Measurements from ENCODE around the gene NPR3. TPM values are rescaled to one million over a fixed set of nuclear protein-coding genes. Genes with fewer than 3 reads are reported as not detected.

Gene NPR3
- total and polyA plus RNA-seq, 2 donors (not counting 3 experiments of a cell fraction or from before 2014, with no cell fraction given): 0.01 to 0.53 TPM

DNA sequence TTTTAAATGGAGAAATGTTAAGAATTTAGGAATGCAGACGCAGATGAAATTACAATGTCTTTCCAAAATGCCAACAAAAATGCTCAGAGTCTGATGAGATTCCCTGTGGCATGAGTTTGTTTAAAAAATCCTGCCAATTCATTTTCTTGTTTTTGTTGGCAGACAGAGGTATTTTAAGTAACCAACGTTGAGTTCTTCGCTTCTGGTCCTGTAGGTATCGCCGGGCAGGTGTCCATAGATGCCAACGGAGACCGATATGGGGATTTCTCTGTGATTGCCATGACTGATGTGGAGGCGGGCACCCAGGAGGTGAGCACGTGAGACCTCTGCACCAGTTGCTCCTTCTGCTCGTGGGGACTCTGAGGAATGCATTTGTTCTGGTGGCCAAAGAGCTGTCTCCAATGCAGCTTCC, 69.4 kb downstream of the NPR3 start:
- dilution Hi-C loops (cut with MboI; ENCODE audit: extremely low pct_ligation_motif_present, low sequenced_read_pairs) (no loop called here), intact Hi-C loops (cut with micrococcal nuclease) (no loop called here)
- Histone ChIP-seq H3K9ac (replicated peaks; ENCODE audit: extremely low read depth, insufficient read depth, low read length) (no peak overlapping the region), H4K20me1 (replicated peaks; ENCODE audit: control insufficient read depth, extremely low read depth, insufficient read depth, low read length) (no peaks in the 10 kb centered on the region), H3K9me1 (replicated peaks; ENCODE audit: control insufficient read depth, extremely low read depth, insufficient read depth, low read length) (no peaks in the 10 kb centered on the region), H3K36me3 (ENCODE audit: control insufficient read depth in 2 of 2, extremely low read depth in 1 of 2, insufficient read depth in 2 of 2, low read length in 2 of 2) (no peaks in the 10 kb centered on the region), H3K27me3 (ENCODE audit: control insufficient read depth in 2 of 2, insufficient read depth in 2 of 2, low read length in 2 of 2) (no peaks in the 10 kb centered on the region), H3K27ac (ENCODE audit: insufficient read depth, low read depth, low read length) (no peak overlapping the region), H3K79me2 (ENCODE audit: control insufficient read depth, insufficient read depth, low read length) (no peaks in the 10 kb centered on the region), H3K4me2 (ENCODE audit: insufficient read depth, low read length) (no peak overlapping the region), H3K4me1 (ENCODE audit: control insufficient read depth, extremely low read depth, insufficient read depth, low read length) (no peaks in the 10 kb centered on the region), H3K4me3 (replicated peaks in 1 of 3; ENCODE audit: insufficient read depth in 1 of 3, low read depth in 1 of 3, low read length in 3 of 3) (no peak overlapping the region), H3K9me3 (replicated peaks; ENCODE audit: control insufficient read depth, insufficient read depth, low read length) (no peaks in the 10 kb centered on the region), H2AFZ (ENCODE audit: low read depth, low read length) (no peak overlapping the region)
- TF ChIP-seq MYC (IDR thresholded peaks at IDR 0.05; ENCODE audit: low read depth, low read length) (no peak), POLR2A (IDR thresholded peaks at IDR 0.05; ENCODE audit: low read depth, low read length) (no peak), FOS (IDR thresholded peaks at IDR 0.05; ENCODE audit: borderline replicate concordance, insufficient read depth, low read length) (no peak), POLR2AphosphoS5 (IDR thresholded peaks at IDR 0.05; ENCODE audit: insufficient read depth, low read depth, low read length) (no peak)
- CTCF ChIA-PET: no interaction called here
- FAIRE-seq (no peak), DNase-seq (ENCODE audit: low read depth, low spot score) (no peak)
- POLR2A ChIA-PET: no interaction called here
- no TSS peak for BruUV-seq (replicated peaks)

DNA sequence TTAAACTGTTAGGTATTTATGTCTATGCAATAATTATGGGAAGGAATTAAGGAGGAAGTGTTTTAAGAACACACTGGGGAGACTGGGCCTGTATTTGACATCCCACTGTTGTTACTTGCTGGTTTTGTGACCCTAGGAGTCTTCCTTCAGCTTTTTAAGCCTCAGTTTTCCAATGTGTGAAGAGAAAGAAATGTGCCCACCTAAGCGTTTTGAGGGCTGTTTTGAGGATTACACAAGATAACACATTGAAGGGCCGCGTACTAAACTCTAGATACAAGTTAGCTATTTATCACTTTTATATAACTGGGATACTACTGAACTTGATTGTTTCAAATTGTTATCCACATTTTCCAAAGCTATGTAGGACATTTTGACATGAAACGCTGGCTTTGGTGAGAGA, 72.5 kb downstream of the NPR3 start:
- H3K9me1 ChIP-seq (replicated peaks; ENCODE audit: control insufficient read depth, extremely low read depth, insufficient read depth, low read length): no peaks in the 10 kb centered on the region
- dilution Hi-C loops (cut with MboI; ENCODE audit: extremely low pct_ligation_motif_present, low sequenced_read_pairs): no loop called here
- no peaks in the 10 kb centered on the region for H3K36me3 ChIP-seq (ENCODE audit: control insufficient read depth in 2 of 2, extremely low read depth in 1 of 2, insufficient read depth in 2 of 2, low read length in 2 of 2)
- intact Hi-C loops (cut with micrococcal nuclease): no loop called here
- FAIRE-seq (no peak), DNase-seq (ENCODE audit: low read depth, low spot score) (no peak)
- no TSS peak for BruUV-seq (replicated peaks)
- no peaks in the 10 kb centered on the region for H3K9me3 ChIP-seq (replicated peaks; ENCODE audit: control insufficient read depth, insufficient read depth, low read length)
- no peak overlapping the region for H3K4me2 ChIP-seq (ENCODE audit: insufficient read depth, low read length)
- H3K9ac ChIP-seq (replicated peaks; ENCODE audit: extremely low read depth, insufficient read depth, low read length): no peak overlapping the region
- no peak overlapping the region for H2AFZ ChIP-seq (ENCODE audit: low read depth, low read length)
- ChIA-PET POLR2A (no interaction called here), CTCF (no interaction called here)
- H3K4me3 ChIP-seq (replicated peaks in 1 of 3; ENCODE audit: insufficient read depth in 1 of 3, low read depth in 1 of 3, low read length in 3 of 3): no peak overlapping the region
- H4K20me1 ChIP-seq (replicated peaks; ENCODE audit: control insufficient read depth, extremely low read depth, insufficient read depth, low read length): no peaks in the 10 kb centered on the region
- TF ChIP-seq, protein P1, sequence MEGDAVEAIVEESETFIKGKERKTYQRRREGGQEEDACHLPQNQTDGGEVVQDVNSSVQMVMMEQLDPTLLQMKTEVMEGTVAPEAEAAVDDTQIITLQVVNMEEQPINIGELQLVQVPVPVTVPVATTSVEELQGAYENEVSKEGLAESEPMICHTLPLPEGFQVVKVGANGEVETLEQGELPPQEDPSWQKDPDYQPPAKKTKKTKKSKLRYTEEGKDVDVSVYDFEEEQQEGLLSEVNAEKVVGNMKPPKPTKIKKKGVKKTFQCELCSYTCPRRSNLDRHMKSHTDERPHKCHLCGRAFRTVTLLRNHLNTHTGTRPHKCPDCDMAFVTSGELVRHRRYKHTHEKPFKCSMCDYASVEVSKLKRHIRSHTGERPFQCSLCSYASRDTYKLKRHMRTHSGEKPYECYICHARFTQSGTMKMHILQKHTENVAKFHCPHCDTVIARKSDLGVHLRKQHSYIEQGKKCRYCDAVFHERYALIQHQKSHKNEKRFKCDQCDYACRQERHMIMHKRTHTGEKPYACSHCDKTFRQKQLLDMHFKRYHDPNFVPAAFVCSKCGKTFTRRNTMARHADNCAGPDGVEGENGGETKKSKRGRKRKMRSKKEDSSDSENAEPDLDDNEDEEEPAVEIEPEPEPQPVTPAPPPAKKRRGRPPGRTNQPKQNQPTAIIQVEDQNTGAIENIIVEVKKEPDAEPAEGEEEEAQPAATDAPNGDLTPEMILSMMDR (IDR thresholded peaks at IDR 0.05; ENCODE audit: extremely low read depth in 1 of 2, insufficient read depth in 1 of 2, low read depth in 1 of 2, low read length in 2 of 2): no peak
- no peak for TF ChIP-seq FOS (IDR thresholded peaks at IDR 0.05; ENCODE audit: borderline replicate concordance, insufficient read depth, low read length)
- no peak for TF ChIP-seq MYC (IDR thresholded peaks at IDR 0.05; ENCODE audit: low read depth, low read length)
- TF ChIP-seq, protein P2, sequence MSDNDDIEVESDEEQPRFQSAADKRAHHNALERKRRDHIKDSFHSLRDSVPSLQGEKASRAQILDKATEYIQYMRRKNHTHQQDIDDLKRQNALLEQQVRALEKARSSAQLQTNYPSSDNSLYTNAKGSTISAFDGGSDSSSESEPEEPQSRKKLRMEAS (IDR thresholded peaks at IDR 0.05; ENCODE audit: insufficient read depth, insufficient read length): no peak
- TF ChIP-seq GATA2 (IDR thresholded peaks at IDR 0.05; ENCODE audit: insufficient read depth, insufficient read length, low read depth, low read length): no peak
- no peaks in the 10 kb centered on the region for H3K4me1 ChIP-seq (ENCODE audit: control insufficient read depth, extremely low read depth, insufficient read depth, low read length)
- no peaks in the 10 kb centered on the region for H3K79me2 ChIP-seq (ENCODE audit: control insufficient read depth, insufficient read depth, low read length)
- H3K27ac ChIP-seq (ENCODE audit: insufficient read depth, low read depth, low read length): no peak overlapping the region
- H3K27me3 ChIP-seq (ENCODE audit: control insufficient read depth in 2 of 2, insufficient read depth in 2 of 2, low read length in 2 of 2): no peaks in the 10 kb centered on the region

Measured in endothelial cell of umbilical vein (primary cell).